ENCODE data around the gene PLEKHO2.

DNA sequence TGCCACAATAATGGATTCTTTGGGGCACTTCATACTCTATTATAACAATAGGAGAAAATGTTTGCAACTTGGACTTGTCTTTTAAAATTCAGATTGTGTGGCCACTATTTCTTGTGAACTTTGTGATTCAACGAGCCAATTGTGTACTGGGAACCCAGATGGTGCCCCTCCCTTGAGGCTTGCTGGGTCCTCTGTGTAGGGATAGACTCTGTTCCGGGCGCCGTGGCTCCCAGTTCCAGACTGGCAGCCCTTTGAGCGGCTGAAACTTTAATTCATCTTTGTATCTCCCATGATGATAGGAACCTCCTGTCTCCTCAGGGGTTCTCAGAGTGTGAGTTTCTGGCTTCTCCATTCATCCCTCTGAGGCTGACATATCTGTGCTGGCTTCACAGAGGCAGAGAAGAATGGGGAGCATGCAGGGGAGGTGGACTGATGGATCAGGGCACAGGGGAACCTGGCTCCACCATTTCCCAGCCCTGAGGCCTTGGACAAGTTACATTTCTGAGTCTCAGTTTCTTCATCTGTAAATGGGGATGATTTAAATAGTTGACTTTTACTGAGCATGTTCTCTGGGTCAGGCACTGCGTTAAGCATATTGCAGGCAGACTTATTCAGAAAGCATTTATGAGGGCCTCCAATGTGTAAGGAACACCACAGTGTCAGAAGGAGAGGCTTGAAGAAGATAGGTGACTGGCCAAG lies 54.8 kb downstream of the PLEKHO2 start:
- TF ChIP-seq, protein P1, sequence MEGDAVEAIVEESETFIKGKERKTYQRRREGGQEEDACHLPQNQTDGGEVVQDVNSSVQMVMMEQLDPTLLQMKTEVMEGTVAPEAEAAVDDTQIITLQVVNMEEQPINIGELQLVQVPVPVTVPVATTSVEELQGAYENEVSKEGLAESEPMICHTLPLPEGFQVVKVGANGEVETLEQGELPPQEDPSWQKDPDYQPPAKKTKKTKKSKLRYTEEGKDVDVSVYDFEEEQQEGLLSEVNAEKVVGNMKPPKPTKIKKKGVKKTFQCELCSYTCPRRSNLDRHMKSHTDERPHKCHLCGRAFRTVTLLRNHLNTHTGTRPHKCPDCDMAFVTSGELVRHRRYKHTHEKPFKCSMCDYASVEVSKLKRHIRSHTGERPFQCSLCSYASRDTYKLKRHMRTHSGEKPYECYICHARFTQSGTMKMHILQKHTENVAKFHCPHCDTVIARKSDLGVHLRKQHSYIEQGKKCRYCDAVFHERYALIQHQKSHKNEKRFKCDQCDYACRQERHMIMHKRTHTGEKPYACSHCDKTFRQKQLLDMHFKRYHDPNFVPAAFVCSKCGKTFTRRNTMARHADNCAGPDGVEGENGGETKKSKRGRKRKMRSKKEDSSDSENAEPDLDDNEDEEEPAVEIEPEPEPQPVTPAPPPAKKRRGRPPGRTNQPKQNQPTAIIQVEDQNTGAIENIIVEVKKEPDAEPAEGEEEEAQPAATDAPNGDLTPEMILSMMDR (IDR thresholded peaks at IDR 0.05) = no peak
- TF ChIP-seq ZFX (IDR thresholded peaks at IDR 0.05; ENCODE audit: borderline replicate concordance) = no peak
